Esophagus muscularis mucosa (tissue), 4 donors: ENCODE measurements around the gene PLCH2. TPM values are rescaled to one million over a fixed set of nuclear protein-coding genes. Genes with fewer than 3 reads are reported as not detected.

ENCODE experiments used
- DNase-seq: peaks from one replicate; pipeline ENCODE4 v3.0.0-alpha.2; 2017; ENCODE audit errors: extremely low spot score
- H3K27ac ChIP-seq, 4 donors: fragments of 200-600 bp; sonication (generic); replicated peaks in 1 of 4; 1 replicate in 3 of 4; 2 replicates in 1 of 4; pipeline ENCODE4 v1.5.1; 2016 to 2019; ENCODE audit warnings: mild to moderate bottlenecking in 1 of 4
- H3K27me3 ChIP-seq, 4 donors: fragments of 200-600 bp; sonication (generic); one replicate each; pipeline versions ENCODE4 v1.5.1 to v1.6.0; 2016 to 2019
- H3K36me3 ChIP-seq, 4 donors: fragments of 200-600 bp; sonication (generic); one replicate each; pipeline ENCODE4 v1.5.1; 2016 to 2019
- H3K4me1 ChIP-seq, 4 donors: fragments of 200-600 bp; sonication (generic); one replicate each; pipeline ENCODE4 v1.5.1; 2016 to 2019
- H3K4me3 ChIP-seq, 4 donors: fragments of 200-600 bp; sonication (generic); 1 replicate in 2 of 4; 2 replicates in 2 of 4; pipeline ENCODE4 v1.5.1; 2016 to 2019; ENCODE audit warnings: mild to moderate bottlenecking in 4 of 4, moderate library complexity in 1 of 4
- H3K9me3 ChIP-seq, 4 donors: fragments of 200-600 bp; sonication (generic); 1 replicate in 3 of 4; 2 replicates in 1 of 4; pipeline ENCODE4 v1.5.1; 2016 to 2019
- EP300 ChIP-seq: sonication (generic); formaldehyde crosslinking; IDR thresholded peaks from one replicate; pipeline ENCODE4 v1.6.1; 2017; ENCODE audit warnings: antibody characterized with exemption
- POLR2A ChIP-seq: fragments of 450-650 bp; IDR thresholded peaks from one replicate; pipeline ENCODE4 v1.6.1; 2017; ENCODE audit warnings: antibody characterized with exemption, moderate library complexity, mild to moderate bottlenecking, low read depth
- POLR2AphosphoS5 ChIP-seq, 2 donors: sonication (generic); formaldehyde crosslinking; IDR thresholded peaks; one replicate each; pipeline ENCODE4 v1.6.1; 2017; ENCODE audit warnings: antibody characterized with exemption in 2 of 2
- WGBS: methylation state at CpG from one replicate; pipeline ENCODE4 v1.1.5; 2018; 5-methylcytosine and 5-hydroxymethylcytosine counted together
- intact Hi-C: fragments of 100-400 bp; cut with DNase I; formaldehyde crosslinking; loops from one replicate; pipeline ENCODE4 v1.15.1; 2023
- total RNA-seq, 4 donors: library from RNA; depleted of rRNA; stranded (reverse); fragments of >200 nt; gene quantifications; one replicate each; pipeline versions ENCODE4 v1.1.0 to v1.2.1, GENCODE V29; 2016
- TF ChIP-seq, protein P1 (sequence below), 3 experiments: fragments of 200-600 bp in 2 of 3; fragments of 450-650 bp in 1 of 3; sonication (generic) in 2 of 3; IDR thresholded peaks; one replicate each; pipeline ENCODE4 v1.5.1; 2017 to 2019; ENCODE audit warnings: antibody characterized with exemption in 3 of 3, mild to moderate bottlenecking in 2 of 3, moderate library complexity in 1 of 3

Gene PLCH2
- total RNA-seq, 4 donors from 2014 or later: 0.06 to 0.42 (median 0.26) TPM

DNA sequence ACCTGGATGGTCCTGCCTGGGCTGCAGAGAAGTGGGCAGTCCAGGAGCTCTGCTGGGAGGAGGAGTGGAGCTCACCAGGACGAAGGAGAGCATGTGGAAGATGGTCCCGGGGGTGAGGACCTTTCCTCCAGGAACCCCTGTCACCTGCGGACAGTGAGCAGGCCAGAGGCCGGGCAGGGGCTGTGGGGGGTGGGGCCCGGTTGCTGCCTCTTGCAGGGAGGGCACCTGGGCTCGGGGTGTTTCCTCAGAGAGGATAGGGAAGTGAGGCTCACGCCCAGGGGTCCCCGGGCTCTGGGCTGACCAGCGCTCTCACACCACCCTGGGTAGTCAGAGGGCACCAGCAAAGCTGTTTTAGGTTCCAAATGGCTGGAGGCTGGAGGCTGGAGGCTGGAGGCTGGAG, 41.0 kb upstream of the PLCH2 start:
- Histone ChIP-seq H3K4me1 (no peaks in the 10 kb centered on the region), H3K9me3 (peaks cover 0 to 2% (median under 1%) of the 10 kb centered on the region in 4 donors), H3K27ac (no peak overlapping the region), H3K36me3 (no peaks in the 10 kb centered on the region), H3K27me3 (peaks cover 0 to 94% (median 7%) of the 10 kb centered on the region in 4 donors), H3K4me3 (no peak overlapping the region)
- intact Hi-C loops: no loop called here
- 71% methylated on average over 4 of the region's 9 CpGs for WGBS
- no peak for DNase-seq
- TF ChIP-seq, protein P1, sequence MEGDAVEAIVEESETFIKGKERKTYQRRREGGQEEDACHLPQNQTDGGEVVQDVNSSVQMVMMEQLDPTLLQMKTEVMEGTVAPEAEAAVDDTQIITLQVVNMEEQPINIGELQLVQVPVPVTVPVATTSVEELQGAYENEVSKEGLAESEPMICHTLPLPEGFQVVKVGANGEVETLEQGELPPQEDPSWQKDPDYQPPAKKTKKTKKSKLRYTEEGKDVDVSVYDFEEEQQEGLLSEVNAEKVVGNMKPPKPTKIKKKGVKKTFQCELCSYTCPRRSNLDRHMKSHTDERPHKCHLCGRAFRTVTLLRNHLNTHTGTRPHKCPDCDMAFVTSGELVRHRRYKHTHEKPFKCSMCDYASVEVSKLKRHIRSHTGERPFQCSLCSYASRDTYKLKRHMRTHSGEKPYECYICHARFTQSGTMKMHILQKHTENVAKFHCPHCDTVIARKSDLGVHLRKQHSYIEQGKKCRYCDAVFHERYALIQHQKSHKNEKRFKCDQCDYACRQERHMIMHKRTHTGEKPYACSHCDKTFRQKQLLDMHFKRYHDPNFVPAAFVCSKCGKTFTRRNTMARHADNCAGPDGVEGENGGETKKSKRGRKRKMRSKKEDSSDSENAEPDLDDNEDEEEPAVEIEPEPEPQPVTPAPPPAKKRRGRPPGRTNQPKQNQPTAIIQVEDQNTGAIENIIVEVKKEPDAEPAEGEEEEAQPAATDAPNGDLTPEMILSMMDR (IDR thresholded peaks at IDR 0.05): no peak
- no peak for TF ChIP-seq POLR2AphosphoS5 (IDR thresholded peaks at IDR 0.05)
- TF ChIP-seq POLR2A: no peak
- TF ChIP-seq EP300: no peak

DNA sequence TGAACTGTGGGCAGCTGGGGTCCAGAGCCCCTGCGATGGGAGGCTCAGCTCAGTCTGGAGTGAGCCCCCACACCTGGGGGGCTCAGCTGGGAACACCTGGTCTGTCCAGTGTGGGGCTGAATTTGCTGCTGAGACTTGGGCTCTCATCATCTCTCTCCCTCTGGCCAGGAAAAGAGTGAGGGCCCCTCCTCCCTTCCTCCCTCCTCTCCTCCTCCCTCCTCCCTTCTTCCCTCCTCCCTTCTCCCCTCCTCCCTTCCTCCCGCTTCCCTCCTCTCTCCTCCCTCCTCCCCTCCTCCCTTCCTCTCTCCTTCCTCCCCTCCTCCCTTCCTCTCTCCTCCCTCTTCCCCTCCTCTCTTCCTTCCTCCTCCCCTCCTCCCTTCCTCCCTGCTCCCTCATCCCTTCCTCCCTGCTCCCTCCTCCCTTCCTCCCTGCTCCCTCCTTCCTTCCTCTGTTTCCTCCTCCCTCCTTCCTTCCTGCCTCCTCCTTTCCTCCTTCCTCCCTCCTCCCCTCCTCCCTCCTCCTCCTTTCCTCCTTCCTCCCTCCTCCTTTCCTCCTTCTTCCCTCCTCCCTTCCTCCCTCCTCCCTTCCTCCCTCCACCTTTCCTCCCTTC, 40.2 kb upstream of the PLCH2 start:
- 56% methylated on average over 2 of the region's 2 CpGs for WGBS
- no peak for DNase-seq
- Histone ChIP-seq H3K4me3 (no peak overlapping the region), H3K27me3 (peaks cover 0 to 93% (median 6%) of the 10 kb centered on the region in 4 donors), H3K9me3 (no peaks in the 10 kb centered on the region), H3K36me3 (no peaks in the 10 kb centered on the region), H3K4me1 (no peaks in the 10 kb centered on the region), H3K27ac (no peak overlapping the region)
- no peak for TF ChIP-seq POLR2AphosphoS5 (IDR thresholded peaks at IDR 0.05)
- no peak for TF ChIP-seq EP300
- TF ChIP-seq, protein P1 (IDR thresholded peaks at IDR 0.05): no peak
- no peak for TF ChIP-seq POLR2A
- intact Hi-C loops: no loop called here

DNA sequence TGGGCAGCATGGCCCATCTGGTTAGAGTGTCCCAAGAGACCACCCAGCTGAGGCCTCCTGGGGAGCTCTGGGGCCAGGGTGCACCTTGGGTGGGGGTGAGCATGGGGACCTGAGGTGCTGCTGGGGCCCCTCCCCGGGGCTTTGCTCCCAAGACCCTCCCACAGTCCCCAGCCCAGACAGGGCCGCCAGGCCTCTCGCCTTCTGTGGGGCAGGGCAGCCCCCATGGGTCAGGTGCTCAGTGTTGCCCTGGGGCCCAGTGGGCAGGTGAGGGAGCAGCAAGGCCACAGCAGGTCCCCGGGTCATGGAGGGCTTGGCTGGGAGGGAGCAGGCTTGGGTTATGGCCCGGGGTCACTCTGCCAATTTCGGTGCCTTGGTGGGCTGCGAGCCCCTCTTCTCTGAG, 39.2 kb upstream of the PLCH2 start:
- peaks cover 0 to 93% (median 5%) of the 10 kb centered on the region in 4 donors for H3K27me3 ChIP-seq
- H3K27ac ChIP-seq: no peak overlapping the region
- TF ChIP-seq POLR2A: no peak
- no peak overlapping the region for H3K4me3 ChIP-seq
- WGBS: no CpG with 5 or more reads among the region's 7 CpGs
- no peak for DNase-seq
- no peaks in the 10 kb centered on the region for H3K36me3 ChIP-seq
- no peaks in the 10 kb centered on the region for H3K9me3 ChIP-seq
- intact Hi-C loops: no loop called here
- H3K4me1 ChIP-seq: no peaks in the 10 kb centered on the region

DNA sequence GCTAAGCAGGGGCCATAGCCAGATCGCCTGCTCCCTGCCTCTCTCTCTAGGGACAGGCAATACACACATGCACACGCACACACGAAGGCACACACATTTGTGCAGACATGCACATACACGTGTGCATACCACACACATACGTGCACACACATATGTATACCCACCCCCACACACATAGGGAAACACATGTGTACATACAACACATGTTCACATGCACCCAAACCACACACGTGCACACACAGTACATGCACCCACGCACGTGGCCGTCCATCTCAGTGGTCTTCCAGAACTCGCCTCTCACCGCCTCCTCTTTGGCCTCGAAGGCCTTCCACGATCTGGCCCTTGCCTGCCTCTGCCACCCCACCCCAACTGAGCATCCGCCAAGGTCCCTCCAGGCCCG, 38.5 kb upstream of the PLCH2 start:
- Histone ChIP-seq H3K4me1 (no peaks in the 10 kb centered on the region), H3K27me3 (peaks cover 0 to 93% (median 7%) of the 10 kb centered on the region in 4 donors), H3K9me3 (no peaks in the 10 kb centered on the region), H3K36me3 (no peaks in the 10 kb centered on the region), H3K27ac (no peak overlapping the region), H3K4me3 (no peak overlapping the region)
- intact Hi-C loops: no loop called here
- TF ChIP-seq POLR2A (no peak), POLR2AphosphoS5 (IDR thresholded peaks at IDR 0.05) (no peak), EP300 (no peak)
- TF ChIP-seq, protein P1 (IDR thresholded peaks at IDR 0.05): no peak
- 89% methylated on average over 15 of the region's 15 CpGs for WGBS
- DNase-seq: no peak

DNA sequence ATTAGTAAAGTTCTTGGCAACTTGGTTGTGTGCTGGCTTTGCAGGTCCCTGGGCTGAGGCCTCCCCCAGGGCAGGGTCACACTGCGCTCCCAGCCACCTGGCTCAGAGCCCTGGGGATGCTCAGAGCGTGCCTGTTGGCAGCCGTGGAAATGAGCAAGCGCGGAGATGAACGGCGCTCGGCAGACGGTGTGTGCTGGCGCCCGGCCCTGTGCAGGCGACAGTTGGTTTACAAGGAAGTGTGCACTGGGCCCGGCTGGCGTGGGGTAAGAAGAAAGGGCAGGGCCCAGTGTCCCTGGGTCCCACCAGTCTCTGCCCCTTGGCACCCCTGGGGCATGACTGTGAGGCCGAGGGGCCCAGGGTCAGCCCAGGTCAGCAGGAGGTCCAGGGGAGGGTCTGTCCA, 38.1 kb upstream of the PLCH2 start:
- Histone ChIP-seq H3K27ac (no peak overlapping the region), H3K36me3 (no peaks in the 10 kb centered on the region), H3K4me3 (no peak overlapping the region), H3K4me1 (peaks cover 0 to 3% (median under 1%) of the 10 kb centered on the region in 4 donors), H3K27me3 (peaks cover 0 to 93% (median 11%) of the 10 kb centered on the region in 4 donors), H3K9me3 (no peaks in the 10 kb centered on the region)
- intact Hi-C loops: no loop called here
- DNase-seq: no peak
- TF ChIP-seq EP300: no peak
- TF ChIP-seq POLR2A: no peak
- TF ChIP-seq, protein P1 (IDR thresholded peaks at IDR 0.05): no peak
- TF ChIP-seq POLR2AphosphoS5 (IDR thresholded peaks at IDR 0.05): no peak
- WGBS: 64% methylated on average over 7 of the region's 15 CpGs
